A673 (cell line): Measurements from ENCODE around the gene RELN. TPM values are rescaled to one million over a fixed set of nuclear protein-coding genes. Genes with fewer than 3 reads are reported as not detected.

Experiments
- BruUV-seq: library from RNA; stranded (reverse); fragments of 400-500 nt; replicated peaks from 2 replicates; lab custom pipeline; 2021; lab: Mats Ljungman, UMichigan
- CTCF ChIA-PET: fragments of 300-600 bp; sonication (Branson Sonifier 250); formaldehyde crosslinking; loops from one replicate; lab custom pipeline; 2022; ENCODE audit warnings: antibody characterized with exemption; lab: Charles Lee
- POLR2A ChIA-PET: fragments of 300-600 bp; sonication (Branson Sonifier 250); formaldehyde crosslinking; loops from one replicate; lab custom pipeline; 2022; ENCODE audit warnings: antibody characterized with exemption; ENCODE audit not compliant: low non-redundant PET; lab: Charles Lee
- DNase-seq: peaks from one replicate; pipeline ENCODE4 v3.0.0-alpha.2; 2015; ENCODE audit warnings: low spot score
- H3K27ac ChIP-seq: fragments of 200-600 bp; sonication (generic); 2 replicates; pipeline ENCODE4 v1.5.1; 2016; ENCODE audit warnings: mixed run types, low read depth, mild to moderate bottlenecking, mixed read lengths, antibody characterized with exemption, low read length; ENCODE audit not compliant: poor library complexity, severe bottlenecking
- H3K27me3 ChIP-seq: fragments of 200-600 bp; sonication (generic); replicated peaks from 2 replicates; pipeline ENCODE4 v1.6.1; 2017; ENCODE audit warnings: mixed run types, low read depth, mild to moderate bottlenecking, mixed read lengths, antibody characterized with exemption, low read length; ENCODE audit not compliant: insufficient read depth, poor library complexity
- H3K36me3 ChIP-seq: fragments of 200-600 bp; sonication (generic); 2 replicates; pipeline ENCODE4 v1.6.1; 2016; ENCODE audit warnings: mixed run types, mild to moderate bottlenecking, mixed read lengths, antibody characterized with exemption, low read length; ENCODE audit not compliant: insufficient read depth, poor library complexity, severe bottlenecking
- H3K4me1 ChIP-seq: fragments of 200-600 bp; sonication (generic); 2 replicates; pipeline ENCODE4 v1.6.1; 2017; ENCODE audit warnings: mixed run types, mild to moderate bottlenecking, mixed read lengths, antibody characterized with exemption, low read length; ENCODE audit not compliant: insufficient read depth, poor library complexity, severe bottlenecking
- H3K4me3 ChIP-seq: fragments of 200-600 bp; sonication (generic); 2 replicates; pipeline ENCODE4 v1.5.1; 2016; ENCODE audit warnings: low read depth, mixed run types, mild to moderate bottlenecking, mixed read lengths, low read length; ENCODE audit not compliant: poor library complexity, severe bottlenecking
- H3K9me3 ChIP-seq: fragments of 200-600 bp; sonication (generic); 2 replicates; pipeline ENCODE4 v1.6.1; 2016; ENCODE audit warnings: mixed run types, low read depth, mild to moderate bottlenecking, mixed read lengths, antibody characterized with exemption, low read length; ENCODE audit not compliant: poor library complexity, severe bottlenecking
- EZH2 ChIP-seq: fragments of 200-600 bp; sonication (generic); IDR thresholded peaks from 2 replicates; pipeline ENCODE4 v1.6.1; 2017; ENCODE audit warnings: borderline replicate concordance, low read depth, mild to moderate bottlenecking, mixed read lengths, antibody characterized with exemption, low read length; ENCODE audit not compliant: poor library complexity, severe bottlenecking
- intact Hi-C: fragments of 100-400 bp; cut with micrococcal nuclease; formaldehyde crosslinking; loops from one replicate; pipeline ENCODE4 v1.10.0; 2022; ENCODE audit not compliant: unreplicated experiment
- total RNA-seq: library from RNA; stranded (reverse); gene quantifications from 2 replicates; pipeline ENCODE4 v1.2.3, GENCODE V29; 2021
- TF ChIP-seq, protein P1 (sequence below): fragments of 300-800, 200-600 bp; sonication (generic); conservative IDR thresholded peaks from 2 replicates; pipeline ENCODE4 v1.5.1; 2017; ENCODE audit warnings: low read depth, mild to moderate bottlenecking, antibody characterized with exemption, low read length, moderate library complexity, mixed read lengths

RELN gene
- total RNA-seq, 1 experiment from 2014 or later: not detected

- no peak for DNase-seq
- no peaks in the 10 kb centered on the region for H3K9me3 ChIP-seq
- no peaks in the 10 kb centered on the region for H3K36me3 ChIP-seq
- H3K4me3 ChIP-seq: no peak overlapping the region
- POLR2A ChIA-PET: no interaction called here
- peaks cover 8% of the 10 kb centered on the region for H3K27me3 ChIP-seq
- TF ChIP-seq, protein P1, sequence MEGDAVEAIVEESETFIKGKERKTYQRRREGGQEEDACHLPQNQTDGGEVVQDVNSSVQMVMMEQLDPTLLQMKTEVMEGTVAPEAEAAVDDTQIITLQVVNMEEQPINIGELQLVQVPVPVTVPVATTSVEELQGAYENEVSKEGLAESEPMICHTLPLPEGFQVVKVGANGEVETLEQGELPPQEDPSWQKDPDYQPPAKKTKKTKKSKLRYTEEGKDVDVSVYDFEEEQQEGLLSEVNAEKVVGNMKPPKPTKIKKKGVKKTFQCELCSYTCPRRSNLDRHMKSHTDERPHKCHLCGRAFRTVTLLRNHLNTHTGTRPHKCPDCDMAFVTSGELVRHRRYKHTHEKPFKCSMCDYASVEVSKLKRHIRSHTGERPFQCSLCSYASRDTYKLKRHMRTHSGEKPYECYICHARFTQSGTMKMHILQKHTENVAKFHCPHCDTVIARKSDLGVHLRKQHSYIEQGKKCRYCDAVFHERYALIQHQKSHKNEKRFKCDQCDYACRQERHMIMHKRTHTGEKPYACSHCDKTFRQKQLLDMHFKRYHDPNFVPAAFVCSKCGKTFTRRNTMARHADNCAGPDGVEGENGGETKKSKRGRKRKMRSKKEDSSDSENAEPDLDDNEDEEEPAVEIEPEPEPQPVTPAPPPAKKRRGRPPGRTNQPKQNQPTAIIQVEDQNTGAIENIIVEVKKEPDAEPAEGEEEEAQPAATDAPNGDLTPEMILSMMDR: peak; percentile 24; the same call in 1 of the 2 replicates
- TF ChIP-seq EZH2: no peak
- H3K27ac ChIP-seq: no peak overlapping the region
- intact Hi-C loops: no loop called here
- CTCF ChIA-PET: no interaction called here
- no peaks in the 10 kb centered on the region for H3K4me1 ChIP-seq
- BruUV-seq: no TSS peak
Observed at GRCh38 chr7:103887853-103888602, 101.4 kb downstream of the RELN start.

GRCh38 chr7:103887050-103887449, 102.4 kb downstream of the RELN start:
- BruUV-seq: no TSS peak
- ChIA-PET POLR2A (no interaction called here), CTCF (no interaction called here)
- no peaks in the 10 kb centered on the region for H3K4me1 ChIP-seq
- no peak overlapping the region for H3K27ac ChIP-seq
- peaks cover 4% of the 10 kb centered on the region for H3K27me3 ChIP-seq
- H3K4me3 ChIP-seq: no peak overlapping the region
- DNase-seq: no peak
- no peaks in the 10 kb centered on the region for H3K36me3 ChIP-seq
- H3K9me3 ChIP-seq: no peaks in the 10 kb centered on the region
- intact Hi-C loops: no loop called here
- TF ChIP-seq EZH2: no peak
- TF ChIP-seq, protein P1: no peak

DNA sequence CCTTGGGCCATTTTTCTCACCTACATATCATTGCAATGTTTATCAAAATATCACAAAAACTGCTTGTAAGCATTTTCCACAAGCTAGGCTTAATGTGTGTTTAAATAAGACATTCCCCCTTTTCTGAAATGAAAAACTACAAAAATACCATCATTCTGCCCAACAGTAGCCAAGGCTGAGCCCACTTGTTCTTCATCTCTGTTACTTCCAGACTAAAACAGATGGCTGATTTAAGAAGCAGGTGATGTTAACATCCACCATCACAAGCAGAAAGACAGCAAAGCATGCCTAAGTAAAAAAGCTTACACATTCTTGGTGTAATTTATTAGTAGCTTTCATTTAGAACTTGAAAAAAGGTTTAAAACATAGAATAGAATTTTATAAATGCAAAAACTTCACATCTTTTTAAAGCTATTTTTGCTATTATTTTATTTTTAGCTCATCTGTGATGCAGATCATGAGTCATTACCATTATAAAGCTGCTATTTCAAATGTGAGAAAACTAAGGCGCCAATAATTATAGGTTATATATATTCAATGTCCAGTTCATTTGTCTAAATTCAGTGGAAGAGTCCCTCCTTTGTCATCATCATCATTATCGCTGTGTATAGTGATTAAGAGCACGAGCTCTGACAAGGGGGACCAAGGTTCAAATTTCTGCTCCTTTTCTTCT, 109.4 kb downstream of the RELN start:
- no peaks in the 10 kb centered on the region for H3K4me1 ChIP-seq
- H3K4me3 ChIP-seq: no peak overlapping the region
- H3K9me3 ChIP-seq: no peaks in the 10 kb centered on the region
- TF ChIP-seq EZH2: no peak
- TF ChIP-seq, protein P1: no peak
- intact Hi-C loops: no loop called here
- ChIA-PET CTCF (no interaction called here), POLR2A (no interaction called here)
- DNase-seq: no peak
- no TSS peak for BruUV-seq
- no peak overlapping the region for H3K27ac ChIP-seq
- H3K27me3 ChIP-seq: peaks cover 26% of the 10 kb centered on the region
- no peaks in the 10 kb centered on the region for H3K36me3 ChIP-seq
